ENCODE measurements around the gene DHRS3.

Gene DHRS3

GRCh38 chr1:12637693-12638092 is 19.7 kb upstream of the DHRS3 start:
- no peaks in the 10 kb centered on the region for H3K79me2 ChIP-seq (ENCODE audit: control insufficient read depth, insufficient read depth, low read length, unreplicated experiment)
- H3K4me1 ChIP-seq (ENCODE audit: control insufficient read depth, insufficient read depth, low read length, unreplicated experiment) = peaks cover 14% of the 10 kb centered on the region
- no peak overlapping the region for H3K4me3 ChIP-seq (ENCODE audit: low read depth, low read length)
- no peak overlapping the region for H2AFZ ChIP-seq (ENCODE audit: low read length, unreplicated experiment)
- H3K36me3 ChIP-seq (ENCODE audit: insufficient read depth, low read length) = peaks cover 3% of the 10 kb centered on the region; the same call in 1 of the 2 replicates
- no peaks in the 10 kb centered on the region for H3K27me3 ChIP-seq (ENCODE audit: insufficient read depth, low read length)
- H3K27ac ChIP-seq (ENCODE audit: low read depth, low read length) = no peak overlapping the region

DNA sequence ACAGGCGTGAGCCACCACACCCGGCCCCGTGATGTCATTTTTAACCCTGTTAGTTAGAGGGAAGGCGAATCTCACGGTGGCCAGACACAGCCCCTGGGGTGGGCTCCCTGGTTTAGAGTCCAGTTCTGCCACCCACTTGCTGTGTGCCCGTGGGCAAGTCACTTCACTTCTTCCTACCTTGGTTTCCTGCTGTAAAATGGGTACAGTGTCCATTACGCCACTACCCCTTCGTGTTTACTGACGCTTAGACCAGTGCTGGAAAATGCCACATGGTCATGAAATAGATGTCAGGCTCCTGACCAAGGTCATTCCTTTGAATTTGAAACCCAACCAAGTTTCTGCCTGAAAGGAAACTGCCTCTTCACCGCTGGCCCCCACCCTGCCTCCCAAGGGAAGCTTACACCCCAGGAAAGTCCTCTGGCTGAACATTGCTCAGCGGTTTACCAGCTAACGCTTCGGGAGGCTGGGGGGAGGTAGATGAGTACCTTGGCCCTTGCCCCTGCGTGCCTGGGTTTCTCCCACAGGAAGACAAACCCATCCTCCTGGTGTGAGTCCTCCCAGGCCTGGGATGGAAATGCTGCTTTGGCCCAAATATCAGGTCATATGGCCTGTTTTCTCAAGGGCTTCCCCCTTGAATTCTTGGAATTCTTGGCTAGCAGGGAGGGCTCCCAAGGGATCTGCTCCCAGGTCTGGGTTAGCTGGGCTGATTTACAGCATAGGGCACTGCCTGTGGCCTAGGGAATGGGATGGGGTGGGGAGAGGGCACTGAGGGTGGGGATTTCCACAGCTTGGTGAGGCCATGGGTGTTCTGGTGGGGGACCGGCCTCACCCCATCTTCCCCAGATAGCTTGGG is 18.3 kb upstream of the DHRS3 start:
- Histone ChIP-seq H3K4me3 (ENCODE audit: low read depth, low read length) (no peak overlapping the region), H3K27ac (ENCODE audit: low read depth, low read length) (peak overlapping the region; percentile 70), H3K36me3 (ENCODE audit: insufficient read depth, low read length) (peaks cover 3% of the 10 kb centered on the region; the same call in 1 of the 2 replicates), H3K27me3 (ENCODE audit: insufficient read depth, low read length) (no peaks in the 10 kb centered on the region; the same call in 1 of the 2 replicates), H2AFZ (ENCODE audit: low read length, unreplicated experiment) (no peak overlapping the region), H3K4me1 (ENCODE audit: control insufficient read depth, insufficient read depth, low read length, unreplicated experiment) (peaks cover 16% of the 10 kb centered on the region), H3K79me2 (ENCODE audit: control insufficient read depth, insufficient read depth, low read length, unreplicated experiment) (no peaks in the 10 kb centered on the region)

DNA sequence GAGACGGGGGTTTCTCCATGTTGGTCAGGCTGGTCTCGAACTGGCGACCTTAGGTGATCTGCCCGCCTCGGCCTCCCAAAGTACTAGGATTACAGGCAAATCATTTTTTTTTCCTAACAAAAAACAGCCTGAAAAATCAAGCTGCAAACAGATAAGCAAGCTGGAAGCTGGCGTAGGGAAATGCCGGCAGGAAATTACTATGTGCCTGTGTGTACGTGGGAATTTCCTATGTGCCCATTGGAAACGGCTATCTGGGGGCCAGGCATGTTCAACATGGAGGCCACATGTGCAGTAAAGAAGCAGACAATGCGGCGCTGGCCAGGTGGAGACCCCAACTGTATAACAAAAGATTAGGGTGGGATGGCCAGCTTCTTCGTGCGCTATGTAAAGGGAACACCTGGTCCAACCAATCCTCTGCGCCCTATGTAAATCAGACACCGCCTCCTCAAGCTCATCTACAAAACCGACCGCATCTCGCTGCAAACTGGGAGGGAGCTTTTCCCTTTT is 16.7 kb upstream of the DHRS3 start:
- Histone ChIP-seq H3K79me2 (ENCODE audit: control insufficient read depth, insufficient read depth, low read length, unreplicated experiment) (no peaks in the 10 kb centered on the region), H3K27me3 (ENCODE audit: insufficient read depth, low read length) (peaks cover 2% of the 10 kb centered on the region; the same call in 1 of the 2 replicates), H2AFZ (ENCODE audit: low read length, unreplicated experiment) (no peak overlapping the region), H3K4me3 (ENCODE audit: low read depth, low read length) (no peak overlapping the region), H3K36me3 (ENCODE audit: insufficient read depth, low read length) (no peaks in the 10 kb centered on the region), H3K27ac (ENCODE audit: low read depth, low read length) (no peak overlapping the region), H3K4me1 (ENCODE audit: control insufficient read depth, insufficient read depth, low read length, unreplicated experiment) (peaks cover 19% of the 10 kb centered on the region)

DNA sequence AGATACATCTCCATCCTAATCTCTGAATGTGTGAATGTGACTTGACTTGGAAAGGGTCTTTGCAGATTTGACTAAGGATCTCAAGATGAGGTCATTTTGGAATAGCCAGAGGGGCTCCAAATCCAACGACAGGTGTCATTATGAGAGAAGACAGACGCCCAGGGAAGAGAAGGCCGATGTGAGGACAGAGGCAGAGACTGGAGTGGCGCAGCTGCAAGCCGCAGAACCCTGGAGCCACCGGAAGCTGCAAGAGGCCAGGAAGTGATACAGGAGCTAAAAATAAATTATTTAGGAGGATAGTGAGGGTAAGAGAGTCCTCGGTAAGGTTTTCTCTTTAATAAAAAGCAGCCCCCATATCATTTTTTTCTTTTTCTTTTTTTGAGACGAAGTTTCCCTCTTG is 16.1 kb upstream of the DHRS3 start:
- H3K27ac ChIP-seq (ENCODE audit: low read depth, low read length) = no peak overlapping the region
- peaks cover 3% of the 10 kb centered on the region; the same call in 1 of the 2 replicates for H3K27me3 ChIP-seq (ENCODE audit: insufficient read depth, low read length)
- no peaks in the 10 kb centered on the region for H3K36me3 ChIP-seq (ENCODE audit: insufficient read depth, low read length)
- H3K4me3 ChIP-seq (ENCODE audit: low read depth, low read length) = no peak overlapping the region
- H2AFZ ChIP-seq (ENCODE audit: low read length, unreplicated experiment) = no peak overlapping the region
- H3K4me1 ChIP-seq (ENCODE audit: control insufficient read depth, insufficient read depth, low read length, unreplicated experiment) = peaks cover 19% of the 10 kb centered on the region
- H3K79me2 ChIP-seq (ENCODE audit: control insufficient read depth, insufficient read depth, low read length, unreplicated experiment) = no peaks in the 10 kb centered on the region

GRCh38 chr1:12631571-12631970 is 13.6 kb upstream of the DHRS3 start:
- Histone ChIP-seq H3K36me3 (ENCODE audit: insufficient read depth, low read length) (no peaks in the 10 kb centered on the region), H3K79me2 (ENCODE audit: control insufficient read depth, insufficient read depth, low read length, unreplicated experiment) (no peaks in the 10 kb centered on the region), H3K27me3 (ENCODE audit: insufficient read depth, low read length) (peaks cover 3% of the 10 kb centered on the region; the same call in 1 of the 2 replicates), H3K4me1 (ENCODE audit: control insufficient read depth, insufficient read depth, low read length, unreplicated experiment) (peaks cover 13% of the 10 kb centered on the region), H3K27ac (ENCODE audit: low read depth, low read length) (no peak overlapping the region), H2AFZ (ENCODE audit: low read length, unreplicated experiment) (no peak overlapping the region), H3K4me3 (ENCODE audit: low read depth, low read length) (no peak overlapping the region)

DNA sequence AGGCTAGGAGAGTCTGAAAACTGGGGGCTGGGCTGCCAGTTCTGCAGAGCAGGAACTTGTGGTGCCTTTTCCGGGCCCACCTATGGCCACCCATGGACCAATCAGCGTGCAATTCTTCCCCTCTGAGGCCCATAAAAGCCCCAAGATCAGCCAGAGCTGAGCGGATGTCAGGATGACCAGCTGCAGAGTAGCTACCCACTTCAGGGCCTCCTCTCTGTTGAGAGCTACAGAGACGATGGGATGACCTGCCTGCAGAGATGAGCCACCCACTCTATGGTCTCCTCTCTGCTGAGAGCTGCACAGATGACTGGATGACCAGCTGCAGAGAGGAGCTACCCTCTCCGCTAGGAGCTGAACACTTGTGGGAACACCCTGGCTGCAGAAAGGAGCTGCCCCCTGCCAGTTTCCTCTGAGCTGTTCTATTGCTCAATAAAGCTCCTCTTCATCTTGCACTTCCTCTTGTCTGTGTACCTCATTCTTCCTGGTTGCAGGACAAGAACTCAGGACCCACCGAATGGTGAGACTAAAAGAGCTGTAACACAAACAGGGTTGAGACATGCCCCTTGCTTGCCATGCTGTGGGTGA is 13.0 kb upstream of the DHRS3 start:
- Histone ChIP-seq H3K4me1 (ENCODE audit: control insufficient read depth, insufficient read depth, low read length, unreplicated experiment) (peaks cover 8% of the 10 kb centered on the region), H3K4me3 (ENCODE audit: low read depth, low read length) (no peak overlapping the region), H3K79me2 (ENCODE audit: control insufficient read depth, insufficient read depth, low read length, unreplicated experiment) (no peaks in the 10 kb centered on the region), H3K36me3 (ENCODE audit: insufficient read depth, low read length) (no peaks in the 10 kb centered on the region), H2AFZ (ENCODE audit: low read length, unreplicated experiment) (no peak overlapping the region), H3K27ac (ENCODE audit: low read depth, low read length) (no peak overlapping the region), H3K27me3 (ENCODE audit: insufficient read depth, low read length) (peaks cover 3% of the 10 kb centered on the region; the same call in 1 of the 2 replicates)

DNA sequence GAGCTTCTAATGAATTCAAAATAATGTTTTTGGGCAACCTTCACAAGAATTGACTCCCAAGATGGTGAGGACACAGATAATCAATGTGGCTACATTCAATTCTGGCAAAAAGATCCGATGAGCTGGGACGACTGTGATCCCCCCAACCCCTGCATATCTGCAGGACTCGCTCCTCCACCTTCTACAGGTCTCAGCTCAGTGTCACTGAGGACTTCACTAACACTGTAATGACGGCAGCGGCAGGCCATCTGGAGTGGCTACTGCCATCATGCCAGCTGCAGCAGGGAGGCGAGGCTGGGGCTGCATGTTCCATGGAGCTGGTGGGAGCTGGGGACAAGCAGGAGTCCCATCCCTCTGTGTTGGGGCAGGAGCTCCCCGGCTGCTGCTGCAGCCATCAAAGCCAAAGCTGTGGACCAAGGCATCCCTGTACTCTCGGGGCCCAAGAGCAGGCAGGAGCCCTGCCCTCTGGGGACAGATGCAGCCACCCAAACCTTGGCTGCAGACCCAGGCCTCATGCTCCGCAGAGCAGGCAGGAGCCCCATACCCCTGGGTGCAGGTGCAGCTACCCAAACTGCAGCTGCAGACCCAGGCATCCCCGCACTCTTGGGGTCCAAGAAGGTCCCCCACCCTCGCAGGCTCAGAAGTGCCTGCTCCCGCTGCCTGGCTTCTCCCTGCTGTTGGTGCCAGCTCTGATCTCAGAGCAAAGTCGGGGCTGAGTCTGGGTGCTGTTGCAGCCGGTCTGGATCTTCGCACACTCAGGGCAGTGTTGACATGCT is 12.2 kb upstream of the DHRS3 start:
- Histone ChIP-seq H2AFZ (ENCODE audit: low read length, unreplicated experiment) (no peak overlapping the region), H3K27ac (ENCODE audit: low read depth, low read length) (no peak overlapping the region), H3K4me3 (ENCODE audit: low read depth, low read length) (no peak overlapping the region), H3K36me3 (ENCODE audit: insufficient read depth, low read length) (no peaks in the 10 kb centered on the region), H3K4me1 (ENCODE audit: control insufficient read depth, insufficient read depth, low read length, unreplicated experiment) (peaks cover 5% of the 10 kb centered on the region), H3K27me3 (ENCODE audit: insufficient read depth, low read length) (peaks cover 3% of the 10 kb centered on the region; the same call in 1 of the 2 replicates), H3K79me2 (ENCODE audit: control insufficient read depth, insufficient read depth, low read length, unreplicated experiment) (no peaks in the 10 kb centered on the region)

GRCh38 chr1:12629511-12629956 is 11.5 kb upstream of the DHRS3 start:
- H3K27ac ChIP-seq (ENCODE audit: low read depth, low read length) = no peak overlapping the region
- no peak overlapping the region for H2AFZ ChIP-seq (ENCODE audit: low read length, unreplicated experiment)
- H3K4me1 ChIP-seq (ENCODE audit: control insufficient read depth, insufficient read depth, low read length, unreplicated experiment) = peaks cover 5% of the 10 kb centered on the region
- H3K4me3 ChIP-seq (ENCODE audit: low read depth, low read length) = no peak overlapping the region
- no peaks in the 10 kb centered on the region for H3K79me2 ChIP-seq (ENCODE audit: control insufficient read depth, insufficient read depth, low read length, unreplicated experiment)
- peaks cover 3% of the 10 kb centered on the region; the same call in 1 of the 2 replicates for H3K27me3 ChIP-seq (ENCODE audit: insufficient read depth, low read length)
- no peaks in the 10 kb centered on the region for H3K36me3 ChIP-seq (ENCODE audit: insufficient read depth, low read length)

DNA sequence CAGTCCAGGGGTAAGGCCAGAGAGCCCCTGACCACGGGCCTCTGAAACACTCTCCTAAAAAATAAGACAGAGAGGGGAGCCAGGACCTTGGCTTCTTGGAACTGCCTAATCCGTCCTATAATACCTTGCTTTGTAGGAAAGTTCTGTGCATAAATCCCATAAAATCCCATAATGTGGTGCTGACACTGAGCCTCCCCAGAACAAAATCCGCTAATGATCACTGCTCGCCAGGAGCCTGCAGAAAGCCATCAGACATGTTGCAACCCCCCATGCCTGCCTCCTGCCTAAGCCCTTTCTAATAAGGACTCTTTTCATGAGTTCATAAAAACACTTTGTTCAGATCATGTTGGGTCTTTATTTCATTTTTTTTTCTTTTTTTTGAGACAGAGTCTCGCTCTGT is 9.3 kb upstream of the DHRS3 start:
- H3K4me3 ChIP-seq (ENCODE audit: low read depth, low read length) = no peak overlapping the region
- H3K27ac ChIP-seq (ENCODE audit: low read depth, low read length) = no peak overlapping the region
- H3K27me3 ChIP-seq (ENCODE audit: insufficient read depth, low read length) = peaks cover 3% of the 10 kb centered on the region; the same call in 1 of the 2 replicates
- H3K79me2 ChIP-seq (ENCODE audit: control insufficient read depth, insufficient read depth, low read length, unreplicated experiment) = no peaks in the 10 kb centered on the region
- H2AFZ ChIP-seq (ENCODE audit: low read length, unreplicated experiment) = no peak overlapping the region
- H3K36me3 ChIP-seq (ENCODE audit: insufficient read depth, low read length) = no peaks in the 10 kb centered on the region
- peaks cover 5% of the 10 kb centered on the region for H3K4me1 ChIP-seq (ENCODE audit: control insufficient read depth, insufficient read depth, low read length, unreplicated experiment)

GRCh38 chr1:12626888-12627287 is 8.9 kb upstream of the DHRS3 start:
- Histone ChIP-seq H3K79me2 (ENCODE audit: control insufficient read depth, insufficient read depth, low read length, unreplicated experiment) (no peaks in the 10 kb centered on the region), H3K27ac (ENCODE audit: low read depth, low read length) (no peak overlapping the region), H2AFZ (ENCODE audit: low read length, unreplicated experiment) (no peak overlapping the region), H3K4me1 (ENCODE audit: control insufficient read depth, insufficient read depth, low read length, unreplicated experiment) (peaks cover 5% of the 10 kb centered on the region), H3K4me3 (ENCODE audit: low read depth, low read length) (no peak overlapping the region), H3K36me3 (ENCODE audit: insufficient read depth, low read length) (no peaks in the 10 kb centered on the region), H3K27me3 (ENCODE audit: insufficient read depth, low read length) (peaks cover 3% of the 10 kb centered on the region; the same call in 1 of the 2 replicates)
